Mammary epithelial cell (primary cell): ENCODE data around the gene PRKAR1A.

Source experiments
- EZH2 ChIP-seq: IDR thresholded peaks from 2 replicates; pipeline ENCODE4 v1.6.1; 2012; ENCODE audit warnings: low read length, inconsistent platforms, borderline replicate concordance
- TF ChIP-seq, protein P1 (sequence below), 2 donors: IDR thresholded peaks in 1 of 2; conservative IDR thresholded peaks in 1 of 2; 2 replicates each; pipeline ENCODE4 v1.5.1; 2011 to 2012; ENCODE audit warnings: inconsistent platforms in 2 of 2, low read length in 2 of 2, mild to moderate bottlenecking in 2 of 2, control low read depth in 1 of 2, low read depth in 1 of 2; ENCODE audit not compliant: insufficient read depth in 1 of 2; ENCODE audit errors: extremely low read depth in 1 of 2

DNA sequence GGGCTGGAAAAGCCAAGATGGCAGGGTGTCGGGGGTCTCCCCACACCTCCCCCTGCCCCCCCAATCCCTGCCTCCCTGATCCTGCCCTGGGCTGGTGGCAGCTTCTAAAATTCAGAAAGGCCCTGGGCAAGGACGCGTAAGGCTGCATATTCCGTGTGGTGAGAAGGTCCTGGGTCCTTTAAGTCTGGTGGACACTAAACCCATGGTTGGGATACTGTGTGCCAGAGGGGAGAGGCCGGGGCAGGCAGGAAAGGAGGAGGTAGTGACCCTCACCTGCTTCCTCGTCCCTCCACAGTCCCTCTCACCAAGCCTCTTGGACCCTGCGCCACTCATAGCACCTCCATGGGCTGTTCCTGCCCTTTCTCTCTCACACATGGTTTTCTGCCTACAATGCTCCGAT lies 28.8 kb downstream of the PRKAR1A start:
- TF ChIP-seq, protein P1, sequence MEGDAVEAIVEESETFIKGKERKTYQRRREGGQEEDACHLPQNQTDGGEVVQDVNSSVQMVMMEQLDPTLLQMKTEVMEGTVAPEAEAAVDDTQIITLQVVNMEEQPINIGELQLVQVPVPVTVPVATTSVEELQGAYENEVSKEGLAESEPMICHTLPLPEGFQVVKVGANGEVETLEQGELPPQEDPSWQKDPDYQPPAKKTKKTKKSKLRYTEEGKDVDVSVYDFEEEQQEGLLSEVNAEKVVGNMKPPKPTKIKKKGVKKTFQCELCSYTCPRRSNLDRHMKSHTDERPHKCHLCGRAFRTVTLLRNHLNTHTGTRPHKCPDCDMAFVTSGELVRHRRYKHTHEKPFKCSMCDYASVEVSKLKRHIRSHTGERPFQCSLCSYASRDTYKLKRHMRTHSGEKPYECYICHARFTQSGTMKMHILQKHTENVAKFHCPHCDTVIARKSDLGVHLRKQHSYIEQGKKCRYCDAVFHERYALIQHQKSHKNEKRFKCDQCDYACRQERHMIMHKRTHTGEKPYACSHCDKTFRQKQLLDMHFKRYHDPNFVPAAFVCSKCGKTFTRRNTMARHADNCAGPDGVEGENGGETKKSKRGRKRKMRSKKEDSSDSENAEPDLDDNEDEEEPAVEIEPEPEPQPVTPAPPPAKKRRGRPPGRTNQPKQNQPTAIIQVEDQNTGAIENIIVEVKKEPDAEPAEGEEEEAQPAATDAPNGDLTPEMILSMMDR (conservative IDR thresholded peaks at IDR 0.05 in 1 of 2, IDR thresholded peaks at IDR 0.05 in 1 of 2; ENCODE audit: extremely low read depth in 1 of 2, insufficient read depth in 1 of 2, low read depth in 1 of 2, low read length in 2 of 2): no peak
- no peak for TF ChIP-seq EZH2
